ENCODE measurements around the gene C1QL1. TPM values are rescaled to one million over a fixed set of nuclear protein-coding genes. Genes with fewer than 3 reads are reported as not detected.

The C1QL1 gene
- total RNA-seq (2021), result 0.93 and 1.3 TPM in 2 replicates
- Bru-seq, nascent RNA, result percentile 18 among the genes with signal in this experiment
- percentile 7 among the genes with signal in this experiment for BruChase-seq, experiment 1, labeled RNA remaining after a 2-hour chase
- percentile 18 among the genes with signal in this experiment for BruChase-seq, experiment 2, labeled RNA remaining after a 6-hour chase
- long read RNA-seq, transcript C1QL1-201 (2 exons, 1,295 nt), result major isoform, 12 of 13 reads
- long read RNA-seq, partial matches to known transcripts, result 0 of 13 reads
- long read RNA-seq, other reads (novel, unspliced or antisense), result 1 of 13 reads

- Histone ChIP-seq H4K20me1 (ENCODE audit: insufficient read depth) (no peaks in the 10 kb centered on the region), H2AFZ (peak within 1 kb of the TSS; percentile 70), H3K4me1 (replicated peaks; ENCODE audit: insufficient read depth) (no peaks in the 10 kb centered on the region), H3K9me2 (ENCODE audit: insufficient read depth) (no peaks in the 10 kb centered on the region), H3K36me3 (ENCODE audit: low read depth) (no peaks in the 10 kb centered on the region), H3K27me3 (ENCODE audit: insufficient read depth, low read depth) (peaks cover 17% of the 10 kb centered on the region; the same call in 1 of the 2 replicates), H3K9me3 (ENCODE audit: insufficient read depth, low read depth) (no peaks in the 10 kb centered on the region), H3K4me3 (peak within 1 kb of the TSS; percentile 47), H3K79me2 (ENCODE audit: low read depth) (no peaks in the 10 kb centered on the region), H3F3A (ENCODE audit: insufficient read depth, low read depth) (peaks cover 6% of the 10 kb centered on the region; the same call in 1 of the 2 replicates), H3K4me2 (peak within 1 kb of the TSS; percentile 73), H3K27ac (no peak within 1 kb of the TSS)
- ChIA-PET POLR2A (ENCODE audit: unreplicated experiment) (interaction anchor here (0.6 to 0.7 kb wide), 6 partner anchors 13 to 373 kb away, joined by 4 to 14 read pairs (median 10); no protein-coding TSS in a partner anchor), CTCF (interaction anchor here (0.6 to 0.7 kb wide), 2 partner anchors 48 to 77 kb away, joined by 3 to 4 read pairs; no protein-coding TSS in a partner anchor)
- BruUV-seq (replicated peaks), result no TSS peak
- TF ChIP-seq, protein P1, sequence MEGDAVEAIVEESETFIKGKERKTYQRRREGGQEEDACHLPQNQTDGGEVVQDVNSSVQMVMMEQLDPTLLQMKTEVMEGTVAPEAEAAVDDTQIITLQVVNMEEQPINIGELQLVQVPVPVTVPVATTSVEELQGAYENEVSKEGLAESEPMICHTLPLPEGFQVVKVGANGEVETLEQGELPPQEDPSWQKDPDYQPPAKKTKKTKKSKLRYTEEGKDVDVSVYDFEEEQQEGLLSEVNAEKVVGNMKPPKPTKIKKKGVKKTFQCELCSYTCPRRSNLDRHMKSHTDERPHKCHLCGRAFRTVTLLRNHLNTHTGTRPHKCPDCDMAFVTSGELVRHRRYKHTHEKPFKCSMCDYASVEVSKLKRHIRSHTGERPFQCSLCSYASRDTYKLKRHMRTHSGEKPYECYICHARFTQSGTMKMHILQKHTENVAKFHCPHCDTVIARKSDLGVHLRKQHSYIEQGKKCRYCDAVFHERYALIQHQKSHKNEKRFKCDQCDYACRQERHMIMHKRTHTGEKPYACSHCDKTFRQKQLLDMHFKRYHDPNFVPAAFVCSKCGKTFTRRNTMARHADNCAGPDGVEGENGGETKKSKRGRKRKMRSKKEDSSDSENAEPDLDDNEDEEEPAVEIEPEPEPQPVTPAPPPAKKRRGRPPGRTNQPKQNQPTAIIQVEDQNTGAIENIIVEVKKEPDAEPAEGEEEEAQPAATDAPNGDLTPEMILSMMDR (conservative IDR thresholded peaks at IDR 0.05), result no peak
- TF ChIP-seq EZH2 (IDR thresholded peaks at IDR 0.05; ENCODE audit: low read depth), result no peak
- DNase-seq, result peak; percentile 63 to 89
- intact Hi-C loops (cut with micrococcal nuclease; ENCODE audit: unreplicated experiment), result no loop called here
Measured at GRCh38 chr17:44968225-44969143, at the start of gene C1QL1. C1QL1 (minus strand) TSS chr17:44968303; CDS start chr17:44968048, 255 bp downstream.

DNA sequence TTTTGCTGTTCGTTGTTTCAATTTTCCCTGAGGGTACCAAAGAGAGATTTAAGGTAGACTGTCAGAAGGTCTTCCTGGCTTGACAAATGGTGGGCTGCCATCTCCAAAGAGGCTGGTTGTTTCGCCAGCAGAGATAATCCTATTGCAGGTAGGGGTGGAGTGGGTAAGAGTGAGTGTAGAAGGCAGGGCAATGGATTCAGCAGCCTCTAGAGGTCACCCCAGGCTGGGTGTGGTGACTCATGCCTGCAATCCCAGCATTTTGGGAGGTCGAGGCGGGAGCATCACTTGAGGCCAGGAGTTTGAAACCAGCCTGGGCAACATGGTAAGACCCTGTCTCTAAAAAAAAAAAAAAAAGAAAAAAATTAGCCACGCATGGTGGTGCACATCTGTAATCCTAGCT lies 48.7 kb upstream of the C1QL1 start:
- Histone ChIP-seq H3K36me3 (ENCODE audit: low read depth) (no peaks in the 10 kb centered on the region), H3K4me3 (no peak overlapping the region), H4K20me1 (ENCODE audit: insufficient read depth) (no peaks in the 10 kb centered on the region; the same call in 1 of the 2 replicates), H2AFZ (no peak overlapping the region), H3K9me2 (ENCODE audit: insufficient read depth) (no peaks in the 10 kb centered on the region), H3K4me2 (no peak overlapping the region), H3K27me3 (ENCODE audit: insufficient read depth, low read depth) (0 out of 2 replicates have a peak, but pooled peaks cover 4% of the 10 kb centered on the region), H3K9me3 (ENCODE audit: insufficient read depth, low read depth) (no peaks in the 10 kb centered on the region), H3K79me2 (ENCODE audit: low read depth) (no peaks in the 10 kb centered on the region), H3K27ac (no peak overlapping the region), H3F3A (ENCODE audit: insufficient read depth, low read depth) (peaks cover 11% of the 10 kb centered on the region; the same call in 1 of the 2 replicates), H3K4me1 (replicated peaks; ENCODE audit: insufficient read depth) (peaks cover 4% of the 10 kb centered on the region)
- intact Hi-C loops (cut with micrococcal nuclease; ENCODE audit: unreplicated experiment), result loop anchor here (5.0 kb wide), 1 partner anchor 75 kb away; no protein-coding TSS in a partner anchor
- no peak for TF ChIP-seq EZH2 (IDR thresholded peaks at IDR 0.05; ENCODE audit: low read depth)
- TF ChIP-seq, protein P1 (conservative IDR thresholded peaks at IDR 0.05), result no peak; the same call in 1 of the 2 replicates
- peak in 1 of 2 experiments; percentile 11 for DNase-seq
- CTCF ChIA-PET, result no interaction called here
- POLR2A ChIA-PET (ENCODE audit: unreplicated experiment), result no interaction called here
- no TSS peak for BruUV-seq (replicated peaks)

- CTCF ChIA-PET, result no interaction called here
- Histone ChIP-seq H3K4me1 (replicated peaks; ENCODE audit: insufficient read depth) (no peaks in the 10 kb centered on the region; the same call in 1 of the 2 replicates), H3K27me3 (ENCODE audit: insufficient read depth, low read depth) (0 out of 2 replicates have a peak, but pooled peaks cover 4% of the 10 kb centered on the region), H2AFZ (no peak overlapping the region), H3K4me2 (no peak overlapping the region), H3K79me2 (ENCODE audit: low read depth) (no peaks in the 10 kb centered on the region), H4K20me1 (ENCODE audit: insufficient read depth) (no peaks in the 10 kb centered on the region; the same call in 1 of the 2 replicates), H3K27ac (no peak overlapping the region), H3K36me3 (ENCODE audit: low read depth) (no peaks in the 10 kb centered on the region), H3K9me3 (ENCODE audit: insufficient read depth, low read depth) (no peaks in the 10 kb centered on the region), H3F3A (ENCODE audit: insufficient read depth, low read depth) (peaks cover 11% of the 10 kb centered on the region; the same call in 1 of the 2 replicates), H3K4me3 (no peak overlapping the region), H3K9me2 (ENCODE audit: insufficient read depth) (no peaks in the 10 kb centered on the region)
- TF ChIP-seq, protein P1 (conservative IDR thresholded peaks at IDR 0.05), result no peak
- no peak for TF ChIP-seq EZH2 (IDR thresholded peaks at IDR 0.05; ENCODE audit: low read depth)
- intact Hi-C loops (cut with micrococcal nuclease; ENCODE audit: unreplicated experiment), result loop anchor here (5.0 kb wide), 1 partner anchor 74 kb away; no protein-coding TSS in a partner anchor
- no TSS peak for BruUV-seq (replicated peaks)
- no peak for DNase-seq
- POLR2A ChIA-PET (ENCODE audit: unreplicated experiment), result no interaction called here
Measured at GRCh38 chr17:45016237-45016636, 48.1 kb upstream of the C1QL1 start.

Data from PC-9 (cell line).